H1 (cell line): ENCODE measurements around the gene PLD5. TPM values are rescaled to one million over a fixed set of nuclear protein-coding genes. Genes with fewer than 3 reads are reported as not detected.

Source experiments
- CTCF ChIA-PET: fragments of 300-600 bp; sonication (Branson Sonifier 250); formaldehyde crosslinking; loops from one replicate; lab custom pipeline; 2021; ENCODE audit not compliant: partially characterized antibody; lab: Charles Lee
- POLR2A ChIA-PET: fragments of 300-600 bp; sonication (Branson Sonifier 250); formaldehyde crosslinking; loops from one replicate; lab custom pipeline; 2021; ENCODE audit warnings: inconsistent platforms; ENCODE audit not compliant: partially characterized antibody; lab: Charles Lee
- DNase-seq, 2 experiments: peaks; one replicate each; pipeline versions ENCODE4 v3.0.0 to v3.0.0-alpha.2; 2010 to 2022; ENCODE audit warnings: low spot score in 2 of 2, low read depth in 1 of 2, mixed read lengths in 1 of 2
- FAIRE-seq: peaks from 2 replicates; lab custom pipeline; 2011; peaks lifted over from hg19 to GRCh38; lab: Jason Lieb, UNC
- H2AFZ ChIP-seq: 2 replicates; pipeline ENCODE4 v1.8.1; 2012; ENCODE audit warnings: low read length, inconsistent platforms
- H2AK5ac ChIP-seq: 2 replicates; pipeline ENCODE4 v1.6.1; 2013; ENCODE audit warnings: low read depth, low read length
- H2BK120ac ChIP-seq: replicated peaks from 2 replicates; pipeline ENCODE3; 2013; ENCODE audit warnings: low read depth, low read length, inconsistent platforms
- H2BK12ac ChIP-seq: 2 replicates; pipeline ENCODE4 v1.6.1; 2013; ENCODE audit warnings: low read depth, low read length
- H2BK15ac ChIP-seq: 2 replicates; pipeline ENCODE4 v1.6.1; 2013; ENCODE audit warnings: low read length
- H2BK20ac ChIP-seq: 2 replicates; pipeline ENCODE4 v1.6.1; 2013; ENCODE audit warnings: low read length
- H2BK5ac ChIP-seq: 2 replicates; pipeline ENCODE4 v1.6.1; 2013; ENCODE audit warnings: low read depth, low read length
- H3K14ac ChIP-seq: 2 replicates; pipeline ENCODE4 v1.6.1; 2013; ENCODE audit warnings: inconsistent platforms; ENCODE audit not compliant: insufficient read length
- H3K18ac ChIP-seq: 2 replicates; pipeline ENCODE4 v1.6.1; 2013; ENCODE audit warnings: low read length; ENCODE audit errors: extremely low read depth
- H3K23ac ChIP-seq: 2 replicates; pipeline ENCODE4 v1.6.1; 2013; ENCODE audit warnings: inconsistent platforms; ENCODE audit not compliant: insufficient read length
- H3K23me2 ChIP-seq: 2 replicates; pipeline ENCODE4 v1.6.1; 2013; ENCODE audit warnings: low read depth, low read length
- H3K27ac ChIP-seq: 2 replicates; pipeline ENCODE4 v1.6.1; 2011; ENCODE audit warnings: low read depth, low read length, inconsistent platforms
- H3K27me3 ChIP-seq, 4 experiments: replicated peaks in 1 of 4; 1 replicate in 1 of 4; 2 replicates in 3 of 4; pipeline versions ENCODE4 v1.6.1 to v1.8.1; 2011 to 2013; ENCODE audit warnings: low read length in 3 of 4, mild to moderate bottlenecking in 3 of 4, inconsistent platforms in 2 of 4, mixed read lengths in 2 of 4, moderate library complexity in 1 of 4; ENCODE audit not compliant: control insufficient read depth in 3 of 4, insufficient read depth in 3 of 4; ENCODE audit errors: extremely low read depth in 1 of 4
- H3K36me3 ChIP-seq, 4 experiments: 2 replicates each; pipeline versions ENCODE4 v1.6.1 to v1.8.1; 2011 to 2013; ENCODE audit warnings: mild to moderate bottlenecking in 4 of 4, low read length in 3 of 4, moderate library complexity in 2 of 4, control low read depth in 1 of 4, inconsistent platforms in 1 of 4; ENCODE audit not compliant: insufficient read depth in 4 of 4, control insufficient read depth in 2 of 4
- H3K4ac ChIP-seq: replicated peaks from 2 replicates; pipeline ENCODE3; 2013; ENCODE audit warnings: low read length, low read depth, mixed read lengths, inconsistent platforms; ENCODE audit not compliant: insufficient read length
- H3K4me1 ChIP-seq, 4 experiments: replicated peaks in 1 of 4; 1 replicate in 1 of 4; 2 replicates in 3 of 4; pipeline versions ENCODE4 v1.6.1 to v1.8.1; 2011 to 2013; ENCODE audit warnings: low read length in 3 of 4, inconsistent platforms in 2 of 4, mixed read lengths in 1 of 4; ENCODE audit not compliant: insufficient read depth in 4 of 4, control insufficient read depth in 3 of 4
- H3K4me2 ChIP-seq, 2 experiments: 2 replicates each; pipeline versions ENCODE4 v1.6.1 to v1.8.1; 2011 to 2013; ENCODE audit warnings: low read depth in 2 of 2, low read length in 2 of 2, control low read depth in 1 of 2, inconsistent platforms in 1 of 2, mild to moderate bottlenecking in 1 of 2; ENCODE audit not compliant: insufficient read depth in 1 of 2
- H3K4me3 ChIP-seq, 4 experiments: fragments of 200-600, 300-600 bp in 1 of 4; sonication (generic), shearing (Covaris generic), sonication (Bioruptor Twin) in 1 of 4; 2 replicates each; pipeline versions ENCODE4 v1.5.1 to v1.8.1; 2011 to 2016; ENCODE audit warnings: low read length in 4 of 4, low read depth in 3 of 4, control low read depth in 2 of 4, inconsistent platforms in 2 of 4, mild to moderate bottlenecking in 2 of 4, mixed read lengths in 1 of 4, moderate library complexity in 1 of 4; ENCODE audit not compliant: insufficient read depth in 2 of 4; ENCODE audit errors: extremely low read depth in 1 of 4
- H3K56ac ChIP-seq: replicated peaks from 2 replicates; pipeline ENCODE3; 2013; ENCODE audit warnings: low read depth, mild to moderate bottlenecking, mixed read lengths, low read length, inconsistent platforms; ENCODE audit not compliant: insufficient read length
- H3K79me1 ChIP-seq: 2 replicates; pipeline ENCODE4 v1.6.1; 2013; ENCODE audit warnings: low read depth, low read length, control low read depth
- H3K79me2 ChIP-seq, 2 experiments: 2 replicates each; pipeline versions ENCODE4 v1.6.1 to v1.8.1; 2012 to 2013; ENCODE audit warnings: low read length in 2 of 2, mild to moderate bottlenecking in 2 of 2, inconsistent platforms in 1 of 2; ENCODE audit not compliant: insufficient read depth in 2 of 2, control insufficient read depth in 1 of 2
- H3K9ac ChIP-seq, 4 experiments: replicated peaks in 1 of 4; 1 replicate in 1 of 4; 2 replicates in 3 of 4; pipeline versions ENCODE4 v1.6.1 to v1.8.1; 2011 to 2013; ENCODE audit warnings: low read depth in 3 of 4, low read length in 3 of 4, control low read depth in 2 of 4, mild to moderate bottlenecking in 2 of 4, moderate library complexity in 2 of 4, inconsistent platforms in 1 of 4; ENCODE audit errors: extremely low read depth in 1 of 4
- H3K9me3 ChIP-seq, 2 experiments: 2 replicates each; pipeline versions ENCODE4 v1.6.1 to v1.8.1; 2012 to 2013; ENCODE audit warnings: mild to moderate bottlenecking in 2 of 2, moderate library complexity in 2 of 2, control low read depth in 1 of 2, inconsistent platforms in 1 of 2, low read depth in 1 of 2, low read length in 1 of 2, mixed read lengths in 1 of 2; ENCODE audit not compliant: insufficient read depth in 2 of 2
- H4K20me1 ChIP-seq, 2 experiments: replicated peaks in 1 of 2; 2 replicates each; pipeline versions ENCODE3 to v1.8.1; 2011 to 2013; ENCODE audit warnings: inconsistent platforms in 2 of 2, low read length in 2 of 2, mild to moderate bottlenecking in 1 of 2; ENCODE audit not compliant: insufficient read depth in 2 of 2, control insufficient read depth in 1 of 2
- H4K5ac ChIP-seq: 2 replicates; pipeline ENCODE4 v1.6.1; 2013; ENCODE audit warnings: low read length, low read depth, mixed read lengths, inconsistent platforms; ENCODE audit not compliant: insufficient read length
- H4K8ac ChIP-seq: 2 replicates; pipeline ENCODE4 v1.8.0; 2013; ENCODE audit warnings: mild to moderate bottlenecking, moderate library complexity, low read length, inconsistent platforms; ENCODE audit not compliant: insufficient read depth; ENCODE audit errors: extremely low read depth
- H4K91ac ChIP-seq: replicated peaks from 2 replicates; pipeline ENCODE3; 2013; ENCODE audit warnings: low read length, mixed read lengths, inconsistent platforms; ENCODE audit not compliant: insufficient read length
- CHD2 ChIP-seq: IDR thresholded peaks from 2 replicates; pipeline ENCODE4 v1.6.1; 2012; ENCODE audit warnings: low read length, improper control_type of control experiment
- GTF2F1 ChIP-seq: IDR thresholded peaks from 2 replicates; pipeline ENCODE4 v1.6.1; 2012; ENCODE audit warnings: low read depth, low read length, improper control_type of control experiment, borderline replicate concordance
- HDAC2 ChIP-seq, 2 experiments: fragments of 300-600 bp in 1 of 2; sonication (generic) in 1 of 2; IDR thresholded peaks; 2 replicates each; pipeline ENCODE4 v1.6.1; 2011 to 2012; ENCODE audit warnings: low read depth in 2 of 2, low read length in 2 of 2, mild to moderate bottlenecking in 2 of 2, moderate library complexity in 2 of 2, borderline replicate concordance in 1 of 2, inconsistent platforms in 1 of 2
- JUND ChIP-seq: IDR thresholded peaks from 2 replicates; pipeline ENCODE4 v1.6.1; 2011; ENCODE audit warnings: mild to moderate bottlenecking, improper control_type of control experiment, low read length
- KDM4A ChIP-seq: IDR thresholded peaks from one replicate; pipeline ENCODE4 v1.7.1; 2012; ENCODE audit warnings: low read depth, mild to moderate bottlenecking, moderate library complexity, low read length, inconsistent platforms; ENCODE audit not compliant: severe bottlenecking
- NANOG ChIP-seq: IDR thresholded peaks from 2 replicates; pipeline ENCODE4 v1.6.1; 2011; ENCODE audit warnings: low read length, low read depth, mild to moderate bottlenecking, inconsistent platforms; ENCODE audit not compliant: insufficient read depth, poor library complexity, severe bottlenecking
- RAD21 ChIP-seq, 2 experiments: IDR thresholded peaks in 1 of 2; conservative IDR thresholded peaks in 1 of 2; 2 replicates each; pipeline ENCODE4 v1.6.1; 2011; ENCODE audit warnings: low read depth in 2 of 2, low read length in 2 of 2, improper control_type of control experiment in 1 of 2, inconsistent platforms in 1 of 2, mild to moderate bottlenecking in 1 of 2, moderate library complexity in 1 of 2
- RXRA ChIP-seq: IDR thresholded peaks from 2 replicates; pipeline ENCODE4 v1.6.1; 2011; ENCODE audit warnings: low read depth, mild to moderate bottlenecking, low read length, moderate library complexity; ENCODE audit not compliant: insufficient read depth
- SAP30 ChIP-seq: fragments of 300-600 bp; sonication (generic); IDR thresholded peaks from 2 replicates; pipeline ENCODE4 v1.7.1; 2012; ENCODE audit warnings: low read length, moderate library complexity, mild to moderate bottlenecking, inconsistent platforms; ENCODE audit not compliant: insufficient read depth, insufficient replicate concordance
- SP2 ChIP-seq: IDR thresholded peaks from 2 replicates; pipeline ENCODE4 v1.6.1; 2012; ENCODE audit warnings: mild to moderate bottlenecking, low read length, inconsistent platforms
- TCF12 ChIP-seq: IDR thresholded peaks from 2 replicates; pipeline ENCODE4 v1.6.1; 2011; ENCODE audit warnings: low read depth, mild to moderate bottlenecking, low read length
- USF2 ChIP-seq: IDR thresholded peaks from 2 replicates; pipeline ENCODE4 v1.6.1; 2011; ENCODE audit warnings: low read length, improper control_type of control experiment
- YY1 ChIP-seq: IDR thresholded peaks from 2 replicates; pipeline ENCODE4 v1.6.1; 2011; ENCODE audit warnings: low read depth, mild to moderate bottlenecking, low read length
- WGBS, 2 experiments: shearing (Covaris generic) in 1 of 2; methylation state at CpG; one replicate each; pipeline versions ENCODE4 v1.1.6 to v1.1.7; 2013 to 2015; ENCODE audit warnings: low lambda C conversion rate in 2 of 2, mixed read lengths in 2 of 2, inconsistent platforms in 1 of 2, low coverage in 1 of 2, missing lambda C conversion rate in 1 of 2; ENCODE audit not compliant: insufficient replicate concordance in 2 of 2, insufficient coverage in 1 of 2, insufficient read length in 1 of 2; ENCODE audit errors: extremely low coverage in 1 of 2, missing lambda C conversion rate in 1 of 2; 5-methylcytosine and 5-hydroxymethylcytosine counted together
- polyA plus RNA-seq, 7 experiments: library from polyadenylated mRNA; depleted of rRNA in 3 of 7; stranded (reverse) in 5 of 7; unstranded in 2 of 7; fragments of >200 nt in 5 of 7; fragments of 200-250 nt in 2 of 7; gene quantifications; 1 replicate in 5 of 7; 2 replicates in 1 of 7; 4 replicates in 1 of 7; pipeline versions ENCODE4 v1.2.1 to v1.2.3, GENCODE V29; 2011 to 2013; ENCODE audit warnings: missing spikeins in 2 of 7, mixed read lengths in 2 of 7
- total RNA-seq: library from RNA; stranded (reverse); fragmentation: NEBNext Ultra II Directional; extraction: Animal tissue kit (Norgen Biotek cat#: 25700); gene quantifications from 2 replicates; pipeline ENCODE4 v1.2.1, GENCODE V29; 2021

PLD5 gene
- total and polyA plus RNA-seq, 2 of the 8 experiments (the other 6 are each of a cell fraction or from before 2014, with no cell fraction given), result 0.86 to 8.5 TPM

GRCh38 chr1:242427519-242427918 lies 97.0 kb downstream of the PLD5 start:
- POLR2A ChIA-PET, result no interaction called here
- TF ChIP-seq GTF2F1 (no peak), USF2 (no peak), RAD21 (IDR thresholded peaks at IDR 0.05 in 1 of 2, conservative IDR thresholded peaks at IDR 0.05 in 1 of 2; ENCODE audit: low read depth in 2 of 2, low read length in 2 of 2) (no peak), RXRA (no peak), YY1 (no peak), CHD2 (no peak), JUND (no peak), HDAC2 (IDR thresholded peaks at IDR 0.05; ENCODE audit: borderline replicate concordance in 1 of 2, low read depth in 2 of 2, low read length in 2 of 2) (no peak), SP2 (no peak), KDM4A (no peak), SAP30 (no peak), NANOG (no peak), TCF12 (no peak)

More at GRCh38 chr1:242427519-242427918, 97.0 kb downstream of the PLD5 start:
- no peak overlapping the region for H4K8ac ChIP-seq
- FAIRE-seq (no peak), DNase-seq (no peak)
- H3K27me3 ChIP-seq, result no peaks in the 10 kb centered on the region
- no peaks in the 10 kb centered on the region for H3K9me3 ChIP-seq
- H3K4me2 ChIP-seq, result no peak overlapping the region
- H3K79me2 ChIP-seq, result no peaks in the 10 kb centered on the region
- CTCF ChIA-PET, result interaction anchor here (0.9 to 1.8 kb wide), 4 partner anchors 8 to 1285 kb away, joined by 3 to 4 read pairs (median 4); no protein-coding TSS in a partner anchor
- H2AK5ac ChIP-seq, result no peak overlapping the region
- H3K27ac ChIP-seq, result no peak overlapping the region
- H3K4me3 ChIP-seq, result no peak overlapping the region
- H4K5ac ChIP-seq, result no peak overlapping the region
- no peaks in the 10 kb centered on the region for H3K4me1 ChIP-seq
- no peaks in the 10 kb centered on the region for H3K23me2 ChIP-seq
- H2AFZ ChIP-seq, result no peak overlapping the region
- H4K91ac ChIP-seq, result no peak overlapping the region
- H2BK5ac ChIP-seq, result no peak overlapping the region
- H3K18ac ChIP-seq, result no peak overlapping the region
- H2BK20ac ChIP-seq, result no peak overlapping the region
- no peak overlapping the region for H2BK120ac ChIP-seq
- H3K14ac ChIP-seq, result no peak overlapping the region
- no peaks in the 10 kb centered on the region for H4K20me1 ChIP-seq
- no peak overlapping the region for H3K4ac ChIP-seq
- no peak overlapping the region for H3K56ac ChIP-seq
- H3K23ac ChIP-seq, result no peak overlapping the region
- 95% methylated on average over 4 of the region's 4 CpGs; no CpG with 5 or more reads in 1 of the 2 experiments for WGBS, 2 experiments
- H3K79me1 ChIP-seq, result no peaks in the 10 kb centered on the region
- H2BK15ac ChIP-seq, result no peak overlapping the region
- no peak overlapping the region for H2BK12ac ChIP-seq
- no peak overlapping the region for H3K9ac ChIP-seq
- H3K36me3 ChIP-seq, result no peaks in the 10 kb centered on the region
